ENCODE results near the gene POU3F1. TPM values are rescaled to one million over a fixed set of nuclear protein-coding genes. Genes with fewer than 3 reads are reported as not detected.
"Not testable (repeated sequence)": the region's sequence is repeated elsewhere in the genome, so short reads cannot be mapped to it uniquely, and the experiment has no call there.

POU3F1 gene
- total and polyA plus RNA-seq, 2 donors (not counting 1 experiment from before 2014, with no cell fraction given), result 0.63 to 3.8 TPM

DNA sequence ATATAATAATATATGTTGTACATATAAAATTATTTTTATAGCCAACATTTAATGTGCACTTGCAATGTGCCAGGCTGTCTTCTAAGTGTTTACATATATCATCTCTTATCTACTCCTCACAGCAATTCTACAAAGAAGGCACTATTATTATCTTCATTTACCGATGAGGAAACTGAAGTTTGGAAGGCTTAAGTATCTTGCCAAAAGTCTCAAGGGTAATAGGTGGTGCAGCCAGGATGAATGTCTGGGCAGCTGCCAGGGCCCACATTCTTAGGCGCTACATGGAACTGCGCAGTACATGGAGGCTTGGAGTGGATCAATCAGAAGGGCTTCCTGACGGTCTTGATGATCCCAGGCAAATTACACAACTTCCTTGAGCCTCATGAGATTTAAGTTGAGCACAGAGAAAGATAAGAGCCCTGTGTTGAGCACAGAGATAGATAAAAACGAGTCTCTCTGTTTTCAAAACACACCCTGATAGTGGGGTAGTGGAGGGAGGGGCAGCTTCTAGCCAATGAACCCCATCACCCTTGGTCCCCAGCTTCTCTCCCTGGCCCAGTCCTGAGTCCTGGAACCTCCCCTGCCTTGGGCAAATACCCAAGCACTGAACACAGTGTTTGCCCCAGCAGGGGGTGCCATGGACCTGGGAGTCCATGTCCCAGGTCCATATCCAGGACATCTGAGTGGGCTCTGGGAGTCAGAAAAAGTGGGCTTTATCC is 9.2 kb downstream of the POU3F1 start:
- ATAC-seq (ENCODE audit: low read depth), result no peak
- Histone ChIP-seq H3K27ac (ENCODE audit: low read length in 2 of 2) (no peak overlapping the region), H3K9me3 (ENCODE audit: control extremely low read depth in 1 of 3, control insufficient read depth in 2 of 3, insufficient read depth in 1 of 3, low read length in 2 of 3) (peaks cover 0 to 5% (median 0%) of the 10 kb centered on the region in 3 donors), H3K9ac (ENCODE audit: low read length) (no peak overlapping the region), H3K4me3 (ENCODE audit: control extremely low read depth in 1 of 5, extremely low read depth in 1 of 5, insufficient read depth in 1 of 5, low read depth in 2 of 5, low read length in 4 of 5) (no peak overlapping the region), H3K4me1 (ENCODE audit: control insufficient read depth in 2 of 2, insufficient read depth in 2 of 2, low read length in 2 of 2) (no peaks in the 10 kb centered on the region), H3K4me2 (replicated peaks; ENCODE audit: low read depth, low read length, poor library complexity, severe bottlenecking) (no peak overlapping the region), H3K79me2 (ENCODE audit: control insufficient read depth, insufficient read depth, low read length) (no peaks in the 10 kb centered on the region), H4K20me1 (ENCODE audit: control insufficient read depth, insufficient read depth, low read length, poor library complexity, severe bottlenecking) (no peaks in the 10 kb centered on the region), H3K36me3 (replicated peaks in 1 of 2; ENCODE audit: control extremely low read depth in 1 of 2, control insufficient read depth in 1 of 2, extremely low read depth in 1 of 2, insufficient read depth in 2 of 2, low read length in 1 of 2) (no peaks in the 10 kb centered on the region), H2AFZ (ENCODE audit: insufficient read depth, low read depth, low read length, poor library complexity, severe bottlenecking) (no peak overlapping the region), H3K27me3 (replicated peaks in 1 of 4; ENCODE audit: control extremely low read depth in 1 of 4, control insufficient read depth in 3 of 4, insufficient read depth in 4 of 4, low read length in 3 of 4) (peaks cover 0 to 39% (median 18%) of the 10 kb centered on the region in 4 experiments)
- no peaks in the 10 kb centered on the region for H3K4me1 Mint-ChIP-seq
- no peak for DNase-seq
- WGBS (ENCODE audit: insufficient coverage), result 100% methylated on average over 1 of the region's 5 CpGs
- H3K27ac Mint-ChIP-seq, result no peak overlapping the region
- ChIA-PET POLR2A (no interaction called here), CTCF (interaction anchor here (0.6 to 1.5 kb wide), 5 partner anchors 10 to 782 kb away, joined by 3 to 7 read pairs (median 3); no protein-coding TSS in a partner anchor)
- H3K4me3 Mint-ChIP-seq, result no peak overlapping the region
- intact Hi-C loops (cut with micrococcal nuclease), result no loop called here
- H3K27me3 Mint-ChIP-seq, result peaks cover 47% of the 10 kb centered on the region
- H3K9me3 Mint-ChIP-seq (ENCODE audit: insufficient read depth), result no peaks in the 10 kb centered on the region
- TF ChIP-seq EZH2 (IDR thresholded peaks at IDR 0.05; ENCODE audit: borderline replicate concordance, insufficient read depth, low read depth, low read length, poor library complexity, severe bottlenecking), result no peak
- TF ChIP-seq, protein P1, sequence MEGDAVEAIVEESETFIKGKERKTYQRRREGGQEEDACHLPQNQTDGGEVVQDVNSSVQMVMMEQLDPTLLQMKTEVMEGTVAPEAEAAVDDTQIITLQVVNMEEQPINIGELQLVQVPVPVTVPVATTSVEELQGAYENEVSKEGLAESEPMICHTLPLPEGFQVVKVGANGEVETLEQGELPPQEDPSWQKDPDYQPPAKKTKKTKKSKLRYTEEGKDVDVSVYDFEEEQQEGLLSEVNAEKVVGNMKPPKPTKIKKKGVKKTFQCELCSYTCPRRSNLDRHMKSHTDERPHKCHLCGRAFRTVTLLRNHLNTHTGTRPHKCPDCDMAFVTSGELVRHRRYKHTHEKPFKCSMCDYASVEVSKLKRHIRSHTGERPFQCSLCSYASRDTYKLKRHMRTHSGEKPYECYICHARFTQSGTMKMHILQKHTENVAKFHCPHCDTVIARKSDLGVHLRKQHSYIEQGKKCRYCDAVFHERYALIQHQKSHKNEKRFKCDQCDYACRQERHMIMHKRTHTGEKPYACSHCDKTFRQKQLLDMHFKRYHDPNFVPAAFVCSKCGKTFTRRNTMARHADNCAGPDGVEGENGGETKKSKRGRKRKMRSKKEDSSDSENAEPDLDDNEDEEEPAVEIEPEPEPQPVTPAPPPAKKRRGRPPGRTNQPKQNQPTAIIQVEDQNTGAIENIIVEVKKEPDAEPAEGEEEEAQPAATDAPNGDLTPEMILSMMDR (IDR thresholded peaks at IDR 0.05), result peak; percentile 19

DNA sequence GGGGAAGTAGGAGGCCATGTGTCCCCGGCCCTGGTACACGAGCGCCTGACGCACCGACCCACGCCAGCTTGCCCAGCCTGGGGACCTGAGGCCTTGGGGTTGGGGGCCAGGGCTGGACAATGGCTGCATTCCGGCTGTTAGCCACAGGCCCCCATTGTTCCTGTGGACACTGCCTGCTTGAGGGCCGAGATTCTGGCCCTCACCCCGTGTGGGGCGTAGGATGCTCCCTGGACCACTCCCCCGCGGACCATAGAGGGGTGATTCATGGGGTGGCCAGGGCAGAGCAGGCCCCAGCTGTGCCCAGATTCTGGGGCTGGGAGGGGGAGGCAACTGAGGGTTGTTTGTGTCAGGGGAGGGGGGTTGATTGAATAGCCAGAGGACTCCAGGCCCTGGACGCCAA is 11.7 kb downstream of the POU3F1 start:
- ChIA-PET CTCF (interaction anchor here (0.7 kb wide), 1 partner anchor 550 kb away, joined by 3 read pairs; no protein-coding TSS in a partner anchor), POLR2A (no interaction called here)
- Histone ChIP-seq H3K27ac (ENCODE audit: low read length in 2 of 2) (no peak overlapping the region), H3K27me3 (replicated peaks in 1 of 4; ENCODE audit: control extremely low read depth in 1 of 4, control insufficient read depth in 3 of 4, insufficient read depth in 4 of 4, low read length in 3 of 4) (peaks cover 0 to 19% (median 0%) of the 10 kb centered on the region in 4 experiments), H3K79me2 (ENCODE audit: control insufficient read depth, insufficient read depth, low read length) (no peaks in the 10 kb centered on the region), H4K20me1 (ENCODE audit: control insufficient read depth, insufficient read depth, low read length, poor library complexity, severe bottlenecking) (no peaks in the 10 kb centered on the region), H3K4me1 (ENCODE audit: control insufficient read depth in 2 of 2, insufficient read depth in 2 of 2, low read length in 2 of 2) (peaks cover 4 to 11% of the 10 kb centered on the region in 2 donors), H3K9ac (ENCODE audit: low read length) (no peak overlapping the region), H3K9me3 (ENCODE audit: control extremely low read depth in 1 of 3, control insufficient read depth in 2 of 3, insufficient read depth in 1 of 3, low read length in 2 of 3) (no peaks in the 10 kb centered on the region), H3K4me2 (replicated peaks; ENCODE audit: low read depth, low read length, poor library complexity, severe bottlenecking) (no peak overlapping the region), H3K36me3 (replicated peaks in 1 of 2; ENCODE audit: control extremely low read depth in 1 of 2, control insufficient read depth in 1 of 2, extremely low read depth in 1 of 2, insufficient read depth in 2 of 2, low read length in 1 of 2) (no peaks in the 10 kb centered on the region), H3K4me3 (ENCODE audit: control extremely low read depth in 1 of 5, extremely low read depth in 1 of 5, insufficient read depth in 1 of 5, low read depth in 2 of 5, low read length in 4 of 5) (no peak overlapping the region), H2AFZ (ENCODE audit: insufficient read depth, low read depth, low read length, poor library complexity, severe bottlenecking) (no peak overlapping the region)
- Mint-ChIP-seq H3K27ac (no peak overlapping the region), H3K27me3 (peaks cover 28% of the 10 kb centered on the region), H3K4me3 (no peak overlapping the region), H3K9me3 (ENCODE audit: insufficient read depth) (no peaks in the 10 kb centered on the region), H3K4me1 (peaks cover 6% of the 10 kb centered on the region)
- DNase-seq (no peak), ATAC-seq (ENCODE audit: low read depth) (no peak)
- intact Hi-C loops (cut with micrococcal nuclease), result no loop called here
- over 99% methylated on average over 11 of the region's 13 CpGs for WGBS (ENCODE audit: insufficient coverage)
- TF ChIP-seq EZH2 (IDR thresholded peaks at IDR 0.05; ENCODE audit: borderline replicate concordance, insufficient read depth, low read depth, low read length, poor library complexity, severe bottlenecking), result no peak
- TF ChIP-seq, protein P1 (IDR thresholded peaks at IDR 0.05), result no peak

DNA sequence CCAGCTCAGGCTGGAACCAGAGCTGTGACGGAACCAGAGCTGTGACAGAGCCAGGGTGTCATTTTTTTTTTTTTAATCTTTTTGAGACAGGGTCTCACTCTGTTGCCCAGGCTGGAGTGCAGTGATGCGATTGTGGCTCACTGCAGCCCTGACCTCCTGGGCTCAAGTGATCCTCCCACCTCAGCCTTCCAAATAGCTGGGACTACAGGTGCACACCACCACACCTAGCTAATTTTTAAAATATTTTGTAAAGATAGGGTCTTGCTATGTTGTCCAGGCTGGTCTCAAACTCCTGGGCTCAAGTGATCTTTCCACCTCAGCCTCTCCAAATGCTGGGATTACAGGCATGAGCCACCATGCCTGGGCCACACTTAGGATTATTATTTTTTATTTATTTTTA is 13.6 kb downstream of the POU3F1 start:
- ATAC-seq (ENCODE audit: low read depth); H3K9me3 ChIP-seq (ENCODE audit: control extremely low read depth in 1 of 3, control insufficient read depth in 2 of 3, insufficient read depth in 1 of 3, low read length in 2 of 3); CTCF ChIA-PET; H3K4me3 Mint-ChIP-seq; POLR2A ChIA-PET; DNase-seq; H3K36me3 ChIP-seq (replicated peaks in 1 of 2; ENCODE audit: control extremely low read depth in 1 of 2, control insufficient read depth in 1 of 2, extremely low read depth in 1 of 2, insufficient read depth in 2 of 2, low read length in 1 of 2); intact Hi-C loops (cut with micrococcal nuclease); H4K20me1 ChIP-seq (ENCODE audit: control insufficient read depth, insufficient read depth, low read length, poor library complexity, severe bottlenecking); H3K4me2 ChIP-seq (replicated peaks; ENCODE audit: low read depth, low read length, poor library complexity, severe bottlenecking); H3K27ac Mint-ChIP-seq; H3K79me2 ChIP-seq (ENCODE audit: control insufficient read depth, insufficient read depth, low read length); H3K9me3 Mint-ChIP-seq (ENCODE audit: insufficient read depth); H3K9ac ChIP-seq (ENCODE audit: low read length); H3K27me3 ChIP-seq (replicated peaks in 1 of 4; ENCODE audit: control extremely low read depth in 1 of 4, control insufficient read depth in 3 of 4, insufficient read depth in 4 of 4, low read length in 3 of 4); H3K4me3 ChIP-seq (ENCODE audit: control extremely low read depth in 1 of 5, extremely low read depth in 1 of 5, insufficient read depth in 1 of 5, low read depth in 2 of 5, low read length in 4 of 5); H2AFZ ChIP-seq (ENCODE audit: insufficient read depth, low read depth, low read length, poor library complexity, severe bottlenecking); H3K27ac ChIP-seq (ENCODE audit: low read length in 2 of 2): not testable (repeated sequence)
- Mint-ChIP-seq H3K27me3 (peaks cover 18% of the 10 kb centered on the region), H3K4me1 (peaks cover 13% of the 10 kb centered on the region)
- peaks cover 5 to 13% of the 10 kb centered on the region in 2 donors for H3K4me1 ChIP-seq (ENCODE audit: control insufficient read depth in 2 of 2, insufficient read depth in 2 of 2, low read length in 2 of 2)
- 100% methylated on average over 1 of the region's 2 CpGs for WGBS (ENCODE audit: insufficient coverage)

All from B cell (primary cell).